H1 (cell line): ENCODE results near the gene OR12D2. TPM values are rescaled to one million over a fixed set of nuclear protein-coding genes. Genes with fewer than 3 reads are reported as not detected.
A peak's percentile ranks its signal among the peaks of the same experiment; 100 is the strongest.

Source experiments
- CTCF ChIA-PET: fragments of 300-600 bp; sonication (Branson Sonifier 250); formaldehyde crosslinking; loops from one replicate; lab custom pipeline; 2021; ENCODE audit not compliant: partially characterized antibody; lab: Charles Lee
- POLR2A ChIA-PET: fragments of 300-600 bp; sonication (Branson Sonifier 250); formaldehyde crosslinking; loops from one replicate; lab custom pipeline; 2021; ENCODE audit warnings: inconsistent platforms; ENCODE audit not compliant: partially characterized antibody; lab: Charles Lee
- DNase-seq, 2 experiments: peaks; one replicate each; pipeline versions ENCODE4 v3.0.0 to v3.0.0-alpha.2; 2010 to 2022; ENCODE audit warnings: low spot score in 2 of 2, low read depth in 1 of 2, mixed read lengths in 1 of 2
- FAIRE-seq: peaks from 2 replicates; lab custom pipeline; 2011; peaks lifted over from hg19 to GRCh38; lab: Jason Lieb, UNC
- H2AFZ ChIP-seq: 2 replicates; pipeline ENCODE4 v1.8.1; 2012; ENCODE audit warnings: low read length, inconsistent platforms
- H2AK5ac ChIP-seq: 2 replicates; pipeline ENCODE4 v1.6.1; 2013; ENCODE audit warnings: low read depth, low read length
- H2BK120ac ChIP-seq: replicated peaks from 2 replicates; pipeline ENCODE3; 2013; ENCODE audit warnings: low read depth, low read length, inconsistent platforms
- H2BK12ac ChIP-seq: 2 replicates; pipeline ENCODE4 v1.6.1; 2013; ENCODE audit warnings: low read depth, low read length
- H2BK15ac ChIP-seq: 2 replicates; pipeline ENCODE4 v1.6.1; 2013; ENCODE audit warnings: low read length
- H2BK20ac ChIP-seq: 2 replicates; pipeline ENCODE4 v1.6.1; 2013; ENCODE audit warnings: low read length
- H2BK5ac ChIP-seq: 2 replicates; pipeline ENCODE4 v1.6.1; 2013; ENCODE audit warnings: low read depth, low read length
- H3K14ac ChIP-seq: 2 replicates; pipeline ENCODE4 v1.6.1; 2013; ENCODE audit warnings: inconsistent platforms; ENCODE audit not compliant: insufficient read length
- H3K18ac ChIP-seq: 2 replicates; pipeline ENCODE4 v1.6.1; 2013; ENCODE audit warnings: low read length; ENCODE audit errors: extremely low read depth
- H3K23ac ChIP-seq: 2 replicates; pipeline ENCODE4 v1.6.1; 2013; ENCODE audit warnings: inconsistent platforms; ENCODE audit not compliant: insufficient read length
- H3K23me2 ChIP-seq: 2 replicates; pipeline ENCODE4 v1.6.1; 2013; ENCODE audit warnings: low read depth, low read length
- H3K27ac ChIP-seq: 2 replicates; pipeline ENCODE4 v1.6.1; 2011; ENCODE audit warnings: low read depth, low read length, inconsistent platforms
- H3K27me3 ChIP-seq, 4 experiments: replicated peaks in 1 of 4; 1 replicate in 1 of 4; 2 replicates in 3 of 4; pipeline versions ENCODE4 v1.6.1 to v1.8.1; 2011 to 2013; ENCODE audit warnings: low read length in 3 of 4, mild to moderate bottlenecking in 3 of 4, inconsistent platforms in 2 of 4, mixed read lengths in 2 of 4, moderate library complexity in 1 of 4; ENCODE audit not compliant: control insufficient read depth in 3 of 4, insufficient read depth in 3 of 4; ENCODE audit errors: extremely low read depth in 1 of 4
- H3K36me3 ChIP-seq, 4 experiments: 2 replicates each; pipeline versions ENCODE4 v1.6.1 to v1.8.1; 2011 to 2013; ENCODE audit warnings: mild to moderate bottlenecking in 4 of 4, low read length in 3 of 4, moderate library complexity in 2 of 4, control low read depth in 1 of 4, inconsistent platforms in 1 of 4; ENCODE audit not compliant: insufficient read depth in 4 of 4, control insufficient read depth in 2 of 4
- H3K4ac ChIP-seq: replicated peaks from 2 replicates; pipeline ENCODE3; 2013; ENCODE audit warnings: low read length, low read depth, mixed read lengths, inconsistent platforms; ENCODE audit not compliant: insufficient read length
- H3K4me1 ChIP-seq, 4 experiments: replicated peaks in 1 of 4; 1 replicate in 1 of 4; 2 replicates in 3 of 4; pipeline versions ENCODE4 v1.6.1 to v1.8.1; 2011 to 2013; ENCODE audit warnings: low read length in 3 of 4, inconsistent platforms in 2 of 4, mixed read lengths in 1 of 4; ENCODE audit not compliant: insufficient read depth in 4 of 4, control insufficient read depth in 3 of 4
- H3K4me2 ChIP-seq, 2 experiments: 2 replicates each; pipeline versions ENCODE4 v1.6.1 to v1.8.1; 2011 to 2013; ENCODE audit warnings: low read depth in 2 of 2, low read length in 2 of 2, control low read depth in 1 of 2, inconsistent platforms in 1 of 2, mild to moderate bottlenecking in 1 of 2; ENCODE audit not compliant: insufficient read depth in 1 of 2
- H3K4me3 ChIP-seq, 4 experiments: fragments of 200-600, 300-600 bp in 1 of 4; sonication (generic), shearing (Covaris generic), sonication (Bioruptor Twin) in 1 of 4; 2 replicates each; pipeline versions ENCODE4 v1.5.1 to v1.8.1; 2011 to 2016; ENCODE audit warnings: low read length in 4 of 4, low read depth in 3 of 4, control low read depth in 2 of 4, inconsistent platforms in 2 of 4, mild to moderate bottlenecking in 2 of 4, mixed read lengths in 1 of 4, moderate library complexity in 1 of 4; ENCODE audit not compliant: insufficient read depth in 2 of 4; ENCODE audit errors: extremely low read depth in 1 of 4
- H3K56ac ChIP-seq: replicated peaks from 2 replicates; pipeline ENCODE3; 2013; ENCODE audit warnings: low read depth, mild to moderate bottlenecking, mixed read lengths, low read length, inconsistent platforms; ENCODE audit not compliant: insufficient read length
- H3K79me1 ChIP-seq: 2 replicates; pipeline ENCODE4 v1.6.1; 2013; ENCODE audit warnings: low read depth, low read length, control low read depth
- H3K79me2 ChIP-seq, 2 experiments: 2 replicates each; pipeline versions ENCODE4 v1.6.1 to v1.8.1; 2012 to 2013; ENCODE audit warnings: low read length in 2 of 2, mild to moderate bottlenecking in 2 of 2, inconsistent platforms in 1 of 2; ENCODE audit not compliant: insufficient read depth in 2 of 2, control insufficient read depth in 1 of 2
- H3K9ac ChIP-seq, 4 experiments: replicated peaks in 1 of 4; 1 replicate in 1 of 4; 2 replicates in 3 of 4; pipeline versions ENCODE4 v1.6.1 to v1.8.1; 2011 to 2013; ENCODE audit warnings: low read depth in 3 of 4, low read length in 3 of 4, control low read depth in 2 of 4, mild to moderate bottlenecking in 2 of 4, moderate library complexity in 2 of 4, inconsistent platforms in 1 of 4; ENCODE audit errors: extremely low read depth in 1 of 4
- H3K9me3 ChIP-seq, 2 experiments: 2 replicates each; pipeline versions ENCODE4 v1.6.1 to v1.8.1; 2012 to 2013; ENCODE audit warnings: mild to moderate bottlenecking in 2 of 2, moderate library complexity in 2 of 2, control low read depth in 1 of 2, inconsistent platforms in 1 of 2, low read depth in 1 of 2, low read length in 1 of 2, mixed read lengths in 1 of 2; ENCODE audit not compliant: insufficient read depth in 2 of 2
- H4K20me1 ChIP-seq, 2 experiments: replicated peaks in 1 of 2; 2 replicates each; pipeline versions ENCODE3 to v1.8.1; 2011 to 2013; ENCODE audit warnings: inconsistent platforms in 2 of 2, low read length in 2 of 2, mild to moderate bottlenecking in 1 of 2; ENCODE audit not compliant: insufficient read depth in 2 of 2, control insufficient read depth in 1 of 2
- H4K5ac ChIP-seq: 2 replicates; pipeline ENCODE4 v1.6.1; 2013; ENCODE audit warnings: low read length, low read depth, mixed read lengths, inconsistent platforms; ENCODE audit not compliant: insufficient read length
- H4K8ac ChIP-seq: 2 replicates; pipeline ENCODE4 v1.8.0; 2013; ENCODE audit warnings: mild to moderate bottlenecking, moderate library complexity, low read length, inconsistent platforms; ENCODE audit not compliant: insufficient read depth; ENCODE audit errors: extremely low read depth
- H4K91ac ChIP-seq: replicated peaks from 2 replicates; pipeline ENCODE3; 2013; ENCODE audit warnings: low read length, mixed read lengths, inconsistent platforms; ENCODE audit not compliant: insufficient read length
- EZH2 ChIP-seq: fragments of 200-600 bp; sonication (generic); IDR thresholded peaks from 2 replicates; pipeline ENCODE4 v1.7.1; 2012; ENCODE audit warnings: low read depth, mild to moderate bottlenecking, moderate library complexity, low read length, inconsistent platforms; ENCODE audit not compliant: severe bottlenecking
- TEAD4 ChIP-seq: IDR thresholded peaks from 2 replicates; pipeline ENCODE4 v1.6.1; 2012; ENCODE audit warnings: low read depth, low read length, inconsistent platforms, mixed read lengths
- WGBS, 2 experiments: shearing (Covaris generic) in 1 of 2; methylation state at CpG; one replicate each; pipeline versions ENCODE4 v1.1.6 to v1.1.7; 2013 to 2015; ENCODE audit warnings: low lambda C conversion rate in 2 of 2, mixed read lengths in 2 of 2, inconsistent platforms in 1 of 2, low coverage in 1 of 2, missing lambda C conversion rate in 1 of 2; ENCODE audit not compliant: insufficient replicate concordance in 2 of 2, insufficient coverage in 1 of 2, insufficient read length in 1 of 2; ENCODE audit errors: extremely low coverage in 1 of 2, missing lambda C conversion rate in 1 of 2; 5-methylcytosine and 5-hydroxymethylcytosine counted together
- polyA plus RNA-seq, 7 experiments: library from polyadenylated mRNA; depleted of rRNA in 3 of 7; stranded (reverse) in 5 of 7; unstranded in 2 of 7; fragments of >200 nt in 5 of 7; fragments of 200-250 nt in 2 of 7; gene quantifications; 1 replicate in 5 of 7; 2 replicates in 1 of 7; 4 replicates in 1 of 7; pipeline versions ENCODE4 v1.2.1 to v1.2.3, GENCODE V29; 2011 to 2013; ENCODE audit warnings: missing spikeins in 2 of 7, mixed read lengths in 2 of 7
- total RNA-seq: library from RNA; stranded (reverse); fragmentation: NEBNext Ultra II Directional; extraction: Animal tissue kit (Norgen Biotek cat#: 25700); gene quantifications from 2 replicates; pipeline ENCODE4 v1.2.1, GENCODE V29; 2021

The OR12D2 gene
- total and polyA plus RNA-seq, 2 of the 8 experiments (the other 6 are each of a cell fraction or from before 2014, with no cell fraction given), result not detected

DNA sequence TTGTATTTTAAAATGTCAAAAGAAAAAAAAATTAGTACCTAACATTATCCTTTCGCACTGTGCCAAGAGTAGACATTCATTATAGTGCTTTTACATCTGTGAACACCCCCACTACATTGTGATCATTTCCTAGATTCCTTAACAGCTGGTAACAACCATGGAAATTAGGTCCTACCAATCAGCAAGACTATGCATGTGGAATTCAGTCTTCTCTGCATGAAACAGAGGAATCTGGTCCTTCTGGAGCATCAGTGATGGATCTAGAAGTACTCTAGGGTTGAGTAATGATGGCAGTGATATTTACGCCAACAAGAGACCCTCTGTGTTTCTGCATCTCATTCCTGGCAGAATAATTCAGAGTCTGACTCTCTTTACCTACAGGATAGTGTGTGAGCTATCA lies 28.7 kb downstream of the OR12D2 start:
- Histone ChIP-seq H3K18ac (no peak overlapping the region), H4K91ac (no peak overlapping the region), H2BK20ac (no peak overlapping the region), H2AFZ (no peak overlapping the region), H3K23ac (no peak overlapping the region), H3K27me3 (no peaks in the 10 kb centered on the region), H3K4ac (no peak overlapping the region), H3K9ac (no peak overlapping the region), H3K27ac (no peak overlapping the region), H4K5ac (no peak overlapping the region), H2BK120ac (no peak overlapping the region), H3K9me3 (0 out of 4 replicates have a peak, but pooled peaks cover 0 to 3% of the 10 kb centered on the region in 2 experiments), H2AK5ac (no peak overlapping the region), H3K79me2 (no peaks in the 10 kb centered on the region), H3K14ac (no peak overlapping the region), H2BK12ac (no peak overlapping the region), H3K4me1 (no peaks in the 10 kb centered on the region), H2BK15ac (no peak overlapping the region), H3K79me1 (no peaks in the 10 kb centered on the region), H3K23me2 (no peaks in the 10 kb centered on the region), H3K56ac (no peak overlapping the region), H4K20me1 (no peaks in the 10 kb centered on the region), H3K36me3 (no peaks in the 10 kb centered on the region), H3K4me2 (0 out of 4 replicates have a peak overlapping the region, but pooled peaks of 1 of the 2 experiments have one; percentile 8), H3K4me3 (no peak overlapping the region), H4K8ac (no peak overlapping the region), H2BK5ac (no peak overlapping the region)
- WGBS, 2 experiments, result 93% methylated on average over 2 of the region's 2 CpGs; no CpG with 5 or more reads in 1 of the 2 experiments
- no peak for DNase-seq
- TF ChIP-seq TEAD4 (peak; percentile 54; the same call in 1 of the 2 replicates), EZH2 (no peak)
- CTCF ChIA-PET, result interaction anchor here (1.5 to 2.5 kb wide), 2 partner anchors 44 to 165 kb away, joined by 3 to 13 read pairs; no protein-coding TSS in a partner anchor
- FAIRE-seq, result no peak
- POLR2A ChIA-PET, result interaction anchor here (1.2 to 1.6 kb wide), 2 partner anchors 19 to 23 kb away, joined by 3 read pairs; no protein-coding TSS in a partner anchor
